ENCODE results near the gene MADD.

Gene MADD

DNA sequence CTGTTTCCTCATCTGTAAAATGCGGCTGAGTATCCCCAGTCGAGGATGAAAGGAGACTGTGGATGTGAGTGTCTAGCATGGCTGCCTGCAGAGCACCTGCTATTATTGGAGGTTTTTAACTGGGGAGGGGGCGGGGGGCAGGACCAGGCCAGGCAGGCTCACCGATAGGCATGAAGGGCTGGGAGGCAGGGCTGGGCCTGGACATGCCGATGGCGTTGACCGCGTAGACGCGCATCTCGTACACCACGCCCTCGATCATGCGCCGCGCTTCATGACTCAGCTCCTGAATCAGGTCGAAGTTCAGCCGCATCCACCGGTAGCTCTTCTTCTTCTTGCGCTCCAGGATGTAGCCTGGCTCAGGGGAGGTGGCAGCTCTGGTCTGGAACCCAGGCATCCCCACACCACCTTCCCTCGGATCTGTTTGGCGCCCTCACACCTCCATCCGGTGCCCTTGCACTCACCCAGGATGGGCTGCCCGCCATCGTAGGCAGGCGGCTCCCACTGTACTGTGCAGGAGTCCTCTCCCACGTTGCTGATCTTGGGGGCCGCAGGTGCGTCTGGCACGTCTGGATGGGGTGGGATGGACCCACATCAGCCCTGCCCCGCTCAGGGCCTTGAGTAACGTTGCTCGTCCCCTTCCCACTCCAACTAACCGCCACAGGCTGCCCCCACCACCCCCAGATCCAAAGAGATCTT, 67.4 kb downstream of the MADD start:
- DNase-seq = no peak

DNA sequence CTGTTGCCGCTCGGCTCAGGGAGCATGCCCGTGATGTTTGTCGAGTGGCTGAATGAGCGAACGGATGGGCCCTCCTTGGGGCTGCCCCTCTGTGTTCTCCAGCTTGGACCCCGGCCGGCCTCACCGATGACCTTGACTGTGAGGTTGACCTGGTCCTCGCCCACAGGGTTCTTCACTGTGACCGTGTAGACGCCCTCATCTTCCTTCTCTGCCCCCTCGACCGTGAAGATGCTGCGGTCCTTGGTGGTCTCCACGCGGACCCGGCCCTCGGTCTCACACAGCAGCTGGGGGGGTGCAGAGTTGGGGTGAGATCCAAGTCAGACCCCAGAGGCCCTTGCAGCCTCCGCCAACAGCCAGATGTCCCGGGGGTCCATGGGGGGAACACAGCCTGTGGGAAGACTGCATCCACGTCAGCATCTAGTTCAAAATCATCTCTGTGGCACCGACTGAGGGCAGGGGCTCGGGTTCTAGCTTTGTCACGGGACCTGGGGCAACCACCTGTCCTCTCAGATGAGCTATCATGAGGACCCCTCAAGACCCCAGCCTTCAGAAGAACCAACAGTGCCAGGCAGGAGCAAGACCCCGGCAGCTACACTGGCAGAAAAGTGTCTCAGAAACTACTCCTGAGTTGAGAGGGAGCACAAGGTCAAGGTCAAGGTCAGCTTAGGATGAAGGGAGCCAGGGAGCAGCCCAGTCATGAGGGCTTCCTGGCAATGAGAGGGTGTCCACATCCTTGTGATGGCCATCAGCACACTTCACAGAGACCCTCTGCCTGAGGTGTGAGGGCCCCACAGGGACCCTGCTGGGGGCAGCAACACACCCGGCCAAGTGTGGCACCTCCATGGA, 68.7 kb downstream of the MADD start:
- no peak for DNase-seq

DNA sequence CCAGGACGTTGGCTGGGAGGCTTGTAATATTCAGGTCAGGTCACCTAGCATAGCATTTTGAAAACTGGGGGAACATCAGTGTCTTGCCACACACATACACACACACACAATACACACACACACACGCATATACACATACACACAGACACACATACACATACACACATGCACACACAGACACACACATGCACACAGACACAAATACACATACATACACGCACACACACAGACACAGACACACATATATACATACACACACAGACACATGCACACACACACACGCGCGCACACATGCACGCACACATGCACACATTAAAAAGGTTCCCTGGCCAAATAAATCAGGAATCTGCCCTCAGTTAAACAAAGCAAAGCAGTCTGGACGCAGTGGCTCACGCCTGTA, 70.1 kb downstream of the MADD start:
- DNase-seq = no peak

DNA sequence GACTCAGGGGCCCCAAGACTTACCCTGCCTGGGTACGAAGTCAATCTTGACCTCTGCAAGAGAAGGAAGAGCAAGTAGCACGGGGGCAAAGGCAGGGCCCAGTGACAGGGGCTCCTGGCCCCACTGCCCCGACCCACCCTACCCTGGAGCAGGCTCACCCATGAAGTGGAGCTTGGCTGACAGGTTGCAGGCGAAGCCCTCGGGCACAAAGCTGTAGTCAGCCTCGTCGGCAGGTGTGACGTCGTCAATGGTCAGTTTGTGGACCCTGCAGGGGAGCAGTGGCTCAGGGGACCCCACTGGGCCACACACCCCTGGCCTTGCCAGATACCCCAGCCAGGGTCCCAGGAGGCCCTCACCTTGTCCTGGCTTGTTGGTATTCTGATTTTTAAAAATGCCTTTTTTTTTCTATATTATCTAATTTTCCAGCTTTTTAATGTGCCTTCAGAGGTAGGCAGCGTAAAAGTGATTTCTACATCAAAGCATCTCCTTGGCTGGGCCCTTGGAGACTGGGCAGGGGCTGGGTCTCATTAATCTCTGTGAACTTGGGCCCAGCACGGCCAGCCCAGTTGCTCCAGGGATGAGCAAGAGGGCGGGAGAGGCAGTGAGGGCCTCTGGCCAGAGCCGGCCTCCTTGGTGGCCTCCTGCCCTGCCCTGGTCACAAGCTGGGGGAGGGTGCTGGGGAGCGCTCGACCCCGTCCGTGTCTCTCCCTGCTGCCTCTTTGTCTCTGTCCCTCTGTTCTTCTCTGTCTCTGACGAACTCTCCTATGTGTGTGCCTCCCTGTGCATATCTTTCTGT, 71.2 kb downstream of the MADD start:
- no peak for DNase-seq

DNA sequence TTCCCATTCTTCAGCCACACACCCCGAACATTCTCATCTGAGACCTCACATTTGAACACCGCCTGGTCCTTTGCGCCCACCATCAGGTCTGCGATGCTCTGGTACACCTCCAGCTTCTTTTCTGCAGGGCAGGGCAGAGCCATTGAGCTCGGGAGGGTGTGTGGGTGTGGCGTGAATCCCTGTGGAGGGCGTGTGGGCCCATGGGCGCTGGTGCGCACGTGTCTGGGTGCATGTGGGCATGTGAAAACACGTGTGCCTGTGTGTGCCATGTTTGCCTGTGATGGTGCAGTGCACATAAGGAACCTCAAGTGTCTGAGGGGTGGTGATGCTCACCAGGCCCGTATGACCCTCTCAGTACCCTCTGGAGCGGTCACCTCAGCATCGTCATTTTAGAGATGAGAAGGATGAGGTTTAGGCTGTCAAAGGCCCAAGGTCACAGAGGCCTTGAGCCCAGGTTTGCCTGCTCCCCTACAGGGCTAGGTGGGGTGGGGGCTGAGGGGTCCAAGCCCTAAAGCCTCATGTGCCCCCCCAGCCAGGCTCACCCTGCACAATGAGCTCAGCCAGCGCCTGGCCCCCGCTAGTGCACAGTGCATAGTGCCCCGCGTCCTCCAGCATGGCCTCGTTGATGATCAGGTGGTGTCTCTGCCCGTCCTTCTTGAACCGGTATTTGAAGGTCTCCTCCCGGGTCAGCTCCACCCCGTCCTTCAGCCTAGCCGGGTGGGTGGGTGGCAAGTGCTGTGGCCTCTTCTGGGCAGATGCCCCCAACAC, 72.3 kb downstream of the MADD start:
- no peak for DNase-seq

DNA sequence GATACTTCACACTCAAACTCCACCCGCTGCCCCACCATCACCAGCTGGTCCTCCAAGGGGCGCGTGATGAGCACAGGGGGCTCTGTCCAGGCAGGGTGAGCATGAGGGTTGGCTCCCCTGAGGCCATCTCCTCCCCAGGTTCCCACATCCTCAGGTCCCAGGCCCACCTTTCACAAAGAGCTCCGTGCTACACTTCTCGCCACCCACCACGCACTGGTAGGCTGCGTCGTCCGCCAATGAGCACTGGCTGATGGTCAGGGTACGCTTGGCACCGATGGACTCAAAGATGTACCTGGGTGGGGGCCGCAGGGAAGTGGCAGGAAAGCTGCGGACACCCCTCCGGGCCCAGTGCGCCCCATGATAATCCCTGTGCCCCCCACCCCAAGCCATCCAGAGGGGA, 72.9 kb downstream of the MADD start:
- no peak for DNase-seq

DNA sequence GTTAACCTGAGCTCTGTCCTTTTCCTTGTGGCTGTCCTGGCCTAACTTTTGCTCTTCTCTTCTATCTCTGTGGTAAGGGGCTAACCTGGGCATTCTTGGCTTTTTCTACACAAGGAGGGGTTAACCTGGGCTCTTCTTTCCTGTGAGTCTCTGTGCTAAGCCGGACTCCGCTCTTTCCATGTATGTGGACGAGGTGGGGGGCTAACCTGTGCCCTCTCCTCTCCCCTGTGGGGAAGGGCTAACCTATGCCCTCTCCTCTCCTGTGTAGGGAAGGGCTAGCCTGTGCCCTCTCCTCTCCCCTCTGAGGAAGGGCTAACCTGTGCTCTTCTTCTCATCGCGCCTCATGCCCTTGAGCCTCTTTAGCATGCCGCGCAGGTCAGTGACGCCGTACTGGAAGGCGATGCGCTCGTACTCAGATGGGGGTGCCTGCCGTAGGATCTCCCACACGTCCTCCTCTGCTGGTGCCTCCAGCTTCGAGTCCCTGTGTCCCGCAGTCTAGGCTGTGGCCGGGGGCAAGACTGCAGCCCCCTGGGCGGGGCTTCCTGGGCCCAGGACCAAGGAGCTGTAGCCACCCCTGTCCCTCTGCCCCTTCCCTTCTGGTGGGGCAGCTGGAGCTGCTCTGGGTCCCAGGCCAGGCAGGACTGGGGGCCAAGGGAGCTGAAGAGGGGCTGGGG, 76.1 kb downstream of the MADD start:
- DNase-seq = no peak

DNA sequence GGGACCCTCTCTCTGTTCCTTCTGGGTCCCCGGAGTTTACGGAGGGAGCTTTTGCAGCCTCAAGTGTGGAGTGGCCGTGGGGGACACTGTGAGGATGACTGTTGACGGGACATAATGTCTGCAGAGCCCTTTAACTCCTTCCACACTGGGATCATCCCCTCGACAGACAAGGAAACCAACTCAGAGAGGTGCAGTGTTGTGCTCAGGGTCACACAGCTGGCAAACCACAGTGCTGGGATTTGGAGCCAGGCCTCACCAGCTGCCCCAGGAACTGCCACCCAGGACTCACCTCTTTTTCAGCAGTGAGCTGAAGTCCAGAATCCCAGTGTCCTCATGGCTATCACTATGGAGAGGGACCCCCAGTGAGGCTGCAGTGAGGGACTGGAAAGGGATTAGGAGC, 77.2 kb downstream of the MADD start:
- no peak for DNase-seq

DNA sequence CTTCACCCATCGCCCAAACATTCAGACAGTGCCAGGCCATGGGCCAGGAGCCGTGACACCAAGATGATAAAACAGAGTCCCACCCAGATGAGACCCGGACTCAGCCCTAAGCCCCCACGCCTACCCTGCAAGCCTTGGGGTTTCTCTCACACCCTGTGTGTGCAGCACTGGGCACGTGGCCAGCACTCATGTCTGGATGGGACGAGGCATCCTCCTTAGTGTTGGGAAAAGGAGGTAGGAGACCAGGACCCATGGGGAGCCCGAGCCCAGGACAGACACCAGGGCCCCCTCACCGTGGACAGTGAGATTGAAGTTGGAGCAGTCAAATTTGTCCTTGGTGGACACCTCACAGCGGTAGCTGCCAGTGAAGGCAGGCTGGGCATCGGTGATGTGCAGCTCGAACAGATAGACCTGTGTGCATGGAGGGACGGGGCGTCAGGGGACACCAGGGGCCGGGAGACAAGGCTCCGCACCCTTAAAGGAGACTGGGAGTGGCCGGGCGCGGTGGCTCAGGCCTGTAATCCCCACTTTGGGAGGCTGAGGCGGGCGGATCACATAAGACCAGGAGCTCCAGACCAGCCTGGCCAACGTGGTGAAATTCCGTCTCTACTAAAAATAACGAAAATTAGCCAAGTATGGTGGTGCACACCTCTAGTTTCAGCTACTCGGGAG, 78.3 kb downstream of the MADD start:
- DNase-seq = no peak

DNA sequence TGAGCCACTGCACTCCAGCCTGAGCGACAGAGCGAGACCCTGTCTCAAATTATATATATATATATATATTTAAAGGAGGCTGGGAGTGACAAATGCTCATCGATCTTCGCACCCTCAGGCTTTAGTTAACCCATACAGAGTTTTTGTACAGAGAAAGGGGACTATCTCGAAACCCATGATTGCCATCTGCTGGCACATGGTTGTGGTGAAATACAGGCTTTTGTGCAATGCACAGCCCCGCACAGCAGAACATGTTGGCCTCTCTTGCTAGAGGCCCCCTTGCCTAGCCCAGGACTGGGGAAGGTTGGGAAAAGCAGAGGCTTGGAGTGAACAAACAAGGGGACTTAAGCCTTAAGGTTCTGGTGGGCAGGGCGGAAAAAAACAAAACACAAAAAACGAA, 78.9 kb downstream of the MADD start:
- DNase-seq = peak in 1 of 56 donors; percentile 25

DNA sequence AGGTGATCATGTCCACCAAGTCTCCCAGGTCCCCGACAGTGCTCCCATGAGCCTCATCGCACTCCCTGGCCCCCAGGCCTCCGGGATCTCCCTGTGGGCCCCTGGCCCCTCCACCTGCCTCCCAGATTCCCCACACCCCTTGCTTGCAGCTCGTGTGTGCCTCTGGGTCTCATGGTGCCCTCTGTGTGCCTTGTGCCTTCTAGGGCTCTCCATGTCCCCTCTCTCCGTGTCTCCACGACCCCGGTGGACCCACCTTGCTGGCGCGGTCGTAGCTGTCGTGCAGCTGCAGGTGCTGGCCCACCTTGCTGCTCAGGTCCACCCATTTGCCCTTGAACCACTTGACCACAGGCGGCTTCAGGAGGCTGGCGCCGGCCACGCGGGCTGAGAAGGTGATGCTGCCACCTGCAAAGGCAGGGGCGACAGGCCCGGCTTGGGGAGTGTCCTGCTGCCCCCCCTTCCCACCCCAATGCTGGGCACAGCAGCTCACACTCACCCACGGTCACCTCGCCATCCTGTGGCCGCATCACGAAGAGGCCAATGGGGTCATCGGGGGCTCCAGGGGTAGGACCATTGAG, 79.7 kb downstream of the MADD start:
- DNase-seq = no peak

DNA sequence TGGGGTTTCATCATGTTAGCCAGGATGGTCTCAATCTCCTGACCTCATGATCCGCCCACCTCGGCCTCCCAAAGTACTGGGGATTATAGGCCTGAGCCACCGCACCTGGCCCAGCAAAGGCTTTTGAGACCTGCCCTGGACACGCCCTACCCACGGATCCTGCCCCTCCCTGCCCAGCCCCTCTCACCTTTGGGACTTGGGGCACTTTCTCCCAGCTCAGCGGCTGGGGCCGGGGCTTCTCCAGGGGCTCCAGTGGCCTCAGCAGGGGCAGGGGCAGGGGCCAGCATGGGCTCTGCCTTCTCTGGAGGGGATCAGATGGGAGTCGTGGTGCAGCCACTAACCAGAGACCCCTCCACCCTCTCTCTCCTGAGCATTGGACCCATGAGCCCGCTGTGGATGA, 80.4 kb downstream of the MADD start:
- DNase-seq = no peak

DNA sequence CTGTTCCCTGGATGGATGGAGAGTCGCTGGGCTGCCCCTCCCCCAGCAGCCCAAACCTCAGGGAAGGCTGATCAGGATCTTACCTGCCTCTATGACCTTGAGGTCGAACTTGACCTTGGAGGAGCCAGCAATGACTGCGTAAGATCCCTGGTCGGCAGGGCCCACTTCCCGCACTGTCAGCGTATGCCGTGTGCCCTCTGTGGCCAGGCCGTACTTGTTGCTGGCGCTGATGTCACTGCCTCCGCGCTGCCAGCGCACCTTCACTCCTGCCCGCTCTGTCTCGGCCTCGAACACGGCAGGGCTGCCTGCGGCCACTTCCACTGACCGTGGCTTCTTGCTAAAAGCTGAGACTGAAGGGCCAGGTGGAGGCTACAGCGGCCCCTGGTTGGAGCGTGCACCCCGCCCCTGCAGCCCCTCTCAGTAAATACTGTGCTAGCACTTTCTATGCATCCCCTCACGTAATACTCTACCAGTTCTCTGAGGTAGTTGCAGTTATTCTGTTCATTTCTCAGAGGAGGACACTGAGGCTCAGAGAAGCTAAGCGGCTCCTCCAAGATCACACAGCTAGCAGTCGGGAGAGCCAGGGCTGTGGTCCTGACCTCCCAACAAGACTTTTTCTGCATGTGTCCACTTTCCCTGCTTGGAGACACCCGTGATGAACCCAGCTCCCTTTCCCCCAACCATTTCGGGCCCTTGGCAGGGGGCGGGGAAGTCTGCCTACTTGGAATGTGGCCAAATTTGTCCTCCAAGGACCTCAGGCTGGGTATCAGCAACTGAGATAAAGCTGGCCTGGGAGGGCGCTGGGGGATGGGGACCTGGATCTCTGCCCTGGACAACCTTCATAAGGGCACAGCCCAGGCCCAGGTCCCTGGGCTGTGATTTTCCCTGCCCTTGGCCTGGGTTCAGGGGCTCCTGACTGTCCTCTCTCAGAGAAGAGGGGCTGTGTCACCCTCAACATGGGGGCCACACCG, 81.5 kb downstream of the MADD start:
- DNase-seq = no peak

DNA sequence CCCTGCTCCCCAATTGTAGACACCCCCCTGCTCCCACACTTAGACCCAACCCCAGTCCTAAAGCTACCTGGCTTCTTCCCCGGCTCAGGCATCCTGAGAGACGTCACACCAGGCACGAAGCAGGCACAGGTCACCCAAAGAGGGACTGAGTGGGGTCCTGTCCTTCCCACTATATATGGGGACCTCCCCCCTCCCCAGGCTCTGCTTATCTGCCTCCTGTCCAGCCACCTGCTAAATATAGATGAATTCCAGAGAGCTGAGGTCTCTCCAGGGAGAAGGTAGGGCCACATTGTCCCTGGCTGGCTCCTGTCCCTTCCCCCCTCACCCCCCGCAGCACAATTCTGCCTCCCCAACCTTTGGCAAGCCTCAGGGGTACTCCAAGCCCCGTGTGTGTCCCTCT, 82.6 kb downstream of the MADD start, which contains the start of gene MYBPC3:
Gene MYBPC3, minus strand, starts transcription at position 147 of the 400 bp plus-strand sequence. Its CDS starts 55 bp downstream, at position 92.
- no peak for DNase-seq

DNA sequence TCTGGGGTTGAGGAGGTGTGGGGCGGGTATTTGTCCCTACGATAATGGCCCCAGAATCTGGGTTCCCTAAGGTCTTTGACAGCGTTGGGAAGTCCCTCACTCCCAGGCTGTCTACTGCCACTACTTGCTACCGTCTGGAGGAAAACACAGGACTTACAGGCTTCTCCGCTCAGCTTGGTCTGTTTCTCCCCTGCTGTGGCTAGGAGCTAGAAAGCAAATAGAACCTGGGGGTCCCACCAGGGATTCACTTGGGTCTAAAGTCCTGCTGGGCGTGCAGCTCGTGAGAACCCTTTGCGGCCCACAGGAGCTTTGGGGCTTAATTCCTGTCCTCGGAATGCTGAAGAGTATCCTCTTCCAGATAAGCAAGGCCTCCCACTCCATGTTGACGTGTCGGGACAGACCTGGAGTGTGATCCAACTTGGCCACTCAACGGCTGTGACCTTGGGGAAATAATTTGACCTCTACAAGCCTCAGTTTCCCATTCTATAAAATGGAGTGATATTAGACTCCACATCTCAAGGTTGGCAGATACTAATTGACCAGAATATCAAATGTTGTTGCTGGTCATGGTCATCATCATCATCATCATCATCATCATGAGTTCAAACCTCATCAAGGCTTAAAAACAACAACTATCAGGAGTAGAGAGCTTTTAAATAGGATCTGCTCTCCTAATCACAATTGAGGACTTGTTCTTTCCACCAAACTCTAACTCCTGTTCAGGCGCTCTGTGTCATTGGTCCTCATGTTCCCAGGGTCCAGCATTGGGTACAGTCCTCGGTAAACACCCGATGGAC, 84.2 kb downstream of the MADD start:
- DNase-seq = no peak

DNA sequence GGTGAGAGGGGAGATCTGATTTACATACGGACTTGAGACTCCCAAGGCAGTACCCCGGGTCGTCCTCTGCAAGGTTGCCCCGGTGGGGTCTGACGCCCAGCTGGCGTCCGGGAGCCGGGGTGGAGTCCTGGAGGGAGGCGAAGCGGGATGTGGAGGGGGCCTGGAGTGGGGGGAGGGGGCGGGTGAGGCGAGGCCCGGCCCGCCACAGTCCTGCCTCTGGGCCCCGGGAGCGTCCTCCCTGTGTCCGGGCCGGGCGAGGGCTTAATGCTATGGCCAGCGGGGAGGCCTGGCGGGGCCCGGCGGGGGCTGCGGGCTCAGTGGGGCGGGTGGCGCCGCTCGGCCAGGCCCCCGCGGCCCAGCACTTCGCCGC, 85.0 kb downstream of the MADD start:
- DNase-seq = no peak

DNA sequence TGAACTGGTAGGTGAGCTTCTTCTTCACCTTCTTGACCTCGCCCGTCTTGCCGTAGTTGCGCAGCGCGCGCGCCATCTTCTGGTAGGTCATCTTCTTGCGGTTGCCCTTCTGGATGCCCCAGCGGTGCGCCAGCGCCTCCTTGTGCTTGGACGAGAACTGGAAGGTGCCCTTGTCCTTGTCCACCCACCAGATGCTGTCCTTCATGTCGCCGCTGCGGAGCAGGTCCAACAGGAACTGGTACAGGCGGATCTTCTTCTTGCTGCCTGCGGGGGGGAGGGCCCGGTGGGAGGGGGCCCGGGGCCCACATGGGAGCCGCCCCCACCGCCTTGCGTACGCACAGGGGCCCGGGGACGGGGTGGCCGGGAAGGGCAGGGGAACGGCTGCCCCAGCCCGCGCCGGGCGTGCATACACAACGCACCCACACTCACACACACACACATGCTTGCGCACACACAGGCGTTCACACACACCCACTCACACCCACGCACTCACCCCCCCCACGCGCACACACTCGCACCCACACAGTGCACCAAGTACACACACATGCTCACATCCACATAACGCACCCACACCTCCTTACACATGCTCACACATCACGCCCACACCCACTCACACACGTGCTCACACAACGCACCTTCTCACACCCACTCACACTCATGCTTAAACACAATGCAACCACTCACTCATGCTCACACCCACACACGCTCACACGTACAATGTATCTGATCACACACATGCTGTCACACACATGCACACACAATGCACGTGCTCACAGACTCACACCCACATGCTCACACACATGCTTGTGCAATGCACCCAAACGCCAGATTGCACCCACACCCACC, 85.6 kb downstream of the MADD start:
- DNase-seq = peak; percentile 14 to 93 (median 76)
